Prostate gland (tissue), 2 donors: ENCODE data around the gene NAA10.

ENCODE experiments used
- CTCF ChIP-seq, 4 experiments: fragments of 200-600 bp in 2 of 4; fragments of 450-650 bp in 2 of 4; sonication (generic) in 2 of 4; IDR thresholded peaks; 1 replicate in 3 of 4; 2 replicates in 1 of 4; pipeline ENCODE4 v1.5.1; 2016 to 2019; ENCODE audit warnings: antibody characterized with exemption in 4 of 4, mild to moderate bottlenecking in 2 of 4, moderate library complexity in 2 of 4
- POLR2A ChIP-seq: fragments of 450-650 bp; IDR thresholded peaks from one replicate; pipeline ENCODE4 v1.6.1; 2016; ENCODE audit warnings: antibody characterized with exemption, mild to moderate bottlenecking

- TF ChIP-seq CTCF (IDR thresholded peaks at IDR 0.05) (no peak), POLR2A (no peak)
Observed at GRCh38 chrX:153903238-153903980, 31.4 kb downstream of the NAA10 start.
